Esophagus (tissue), 2 donors: ENCODE measurements around the gene GNAT1. TPM values are rescaled to one million over a fixed set of nuclear protein-coding genes. Genes with fewer than 3 reads are reported as not detected.

Experiments
- H3K27ac ChIP-seq, 2 donors: one replicate each; pipeline ENCODE4 v1.5.1; 2013; ENCODE audit warnings: low read depth in 2 of 2, mild to moderate bottlenecking in 2 of 2, inconsistent platforms in 1 of 2, low read length in 1 of 2, moderate library complexity in 1 of 2
- H3K27me3 ChIP-seq, 2 donors: one replicate each; pipeline ENCODE4 v1.6.1; 2013; ENCODE audit warnings: low read length in 2 of 2, control low read depth in 1 of 2, mild to moderate bottlenecking in 1 of 2; ENCODE audit not compliant: insufficient read depth in 2 of 2, control insufficient read depth in 1 of 2
- H3K36me3 ChIP-seq, 2 donors: one replicate each; pipeline ENCODE4 v1.6.1; 2013; ENCODE audit warnings: low read length in 1 of 2; ENCODE audit not compliant: control insufficient read depth in 2 of 2, insufficient read depth in 2 of 2
- H3K4me1 ChIP-seq, 2 donors: one replicate each; pipeline ENCODE4 v1.6.1; 2013; ENCODE audit warnings: low read length in 1 of 2; ENCODE audit not compliant: control insufficient read depth in 2 of 2, insufficient read depth in 2 of 2
- H3K4me3 ChIP-seq, 2 donors: one replicate each; pipeline ENCODE4 v1.5.1; 2013; ENCODE audit warnings: low read length in 2 of 2, mild to moderate bottlenecking in 2 of 2, low read depth in 1 of 2, moderate library complexity in 1 of 2
- H3K9me3 ChIP-seq, 2 donors: one replicate each; pipeline ENCODE4 v1.6.1; 2013; ENCODE audit warnings: mild to moderate bottlenecking in 2 of 2, low read depth in 1 of 2, low read length in 1 of 2, moderate library complexity in 1 of 2; ENCODE audit not compliant: control insufficient read depth in 2 of 2, insufficient read depth in 1 of 2
- WGBS, 2 donors: extraction: QIAGEN DNeasy Blood & Tissue Kit; methylation state at CpG; one replicate each; pipeline ENCODE4 v1.1.7; 2013; 5-methylcytosine and 5-hydroxymethylcytosine counted together
- polyA plus RNA-seq, 2 donors: library from polyadenylated mRNA; stranded (reverse); fragments of 200-250 nt; gene quantifications; one replicate each; pipeline ENCODE4 v1.2.3, GENCODE V29; 2013
- donor health status: healthy with polysubstance abuse.
- donor health status: Bipolar disorder and iron deficiency.

The GNAT1 gene
- polyA plus RNA-seq, 2 donors, result 0.02 to 0.07 TPM

DNA sequence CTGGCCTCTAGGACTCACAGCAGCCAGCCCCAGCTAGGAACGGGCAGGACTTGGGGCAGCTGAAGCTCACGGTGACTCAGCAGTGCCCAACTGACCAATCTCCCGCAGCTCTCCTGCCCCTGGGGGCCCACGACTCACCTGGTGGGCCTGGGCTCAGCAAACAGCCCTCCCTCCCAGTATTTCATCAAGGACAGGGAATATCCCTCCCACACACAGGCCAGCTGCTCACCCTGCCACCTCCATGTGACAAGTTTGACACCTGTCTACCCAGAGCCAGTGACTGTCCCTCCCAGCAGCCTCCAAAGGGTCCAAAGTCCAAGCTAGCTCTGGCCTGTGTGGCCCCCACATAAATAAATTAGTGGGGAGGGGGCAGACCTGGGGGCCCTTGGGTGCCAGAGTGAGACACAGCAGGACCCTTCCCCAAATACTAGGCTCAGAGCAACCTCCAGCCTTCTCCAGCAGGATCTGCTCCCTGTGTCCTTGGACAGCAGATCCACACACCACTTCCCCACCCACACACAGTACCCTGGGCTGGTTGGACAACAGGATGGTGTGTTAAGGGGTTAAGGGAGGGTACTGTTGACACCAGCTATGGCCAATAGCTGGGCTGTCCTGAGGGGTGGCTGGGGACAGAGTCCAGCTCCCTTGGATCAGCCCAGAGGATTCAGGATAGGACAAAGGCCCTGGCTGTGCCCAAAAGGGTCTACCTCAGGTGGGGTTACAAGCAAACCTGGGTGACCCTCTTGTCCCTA, 4.3 kb downstream of the GNAT1 start:
- Histone ChIP-seq H3K4me3 (no peak overlapping the region), H3K27ac (no peak overlapping the region), H3K36me3 (no peaks in the 10 kb centered on the region), H3K27me3 (peaks cover 0 to 3% of the 10 kb centered on the region in 2 donors), H3K9me3 (no peaks in the 10 kb centered on the region), H3K4me1 (peaks cover 8% of the 10 kb centered on the region in 2 donors)
- 55 to 68% methylated on average over 4 of the region's 4 CpGs for WGBS, 2 donors

DNA sequence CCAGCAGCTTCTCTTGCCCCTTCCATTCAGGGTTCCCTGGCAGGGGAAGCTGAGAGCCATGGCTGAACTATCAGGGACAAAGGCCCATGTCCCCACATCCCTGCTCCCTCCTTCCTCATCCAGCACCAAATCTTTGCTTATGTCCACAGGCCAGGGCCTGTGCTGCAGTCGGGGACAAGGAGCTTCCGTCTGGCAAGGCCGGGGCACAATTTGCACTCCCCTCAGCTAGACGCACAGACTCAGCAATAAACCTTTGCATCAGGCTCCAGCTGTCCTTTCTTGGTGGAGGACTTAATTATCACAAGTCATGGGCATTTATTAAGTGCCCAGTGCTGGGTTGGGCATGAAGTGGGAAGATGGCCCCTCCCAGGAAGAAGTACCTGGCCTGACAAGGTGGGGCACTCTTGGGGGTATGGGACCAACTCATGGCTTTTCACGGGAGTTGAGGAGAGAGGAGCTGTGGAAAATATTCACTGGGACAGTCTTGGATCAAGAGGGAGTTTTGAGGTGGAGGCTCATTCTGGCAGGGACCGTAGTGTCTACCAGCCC, 4.9 kb downstream of the GNAT1 start:
- Histone ChIP-seq H3K4me3 (no peak overlapping the region), H3K27me3 (peaks cover 0 to 3% of the 10 kb centered on the region in 2 donors), H3K27ac (no peak overlapping the region), H3K4me1 (peaks cover 8% of the 10 kb centered on the region in 2 donors), H3K36me3 (no peaks in the 10 kb centered on the region), H3K9me3 (no peaks in the 10 kb centered on the region)
- WGBS, 2 donors, result 74 to 79% methylated on average over 6 of the region's 6 CpGs

DNA sequence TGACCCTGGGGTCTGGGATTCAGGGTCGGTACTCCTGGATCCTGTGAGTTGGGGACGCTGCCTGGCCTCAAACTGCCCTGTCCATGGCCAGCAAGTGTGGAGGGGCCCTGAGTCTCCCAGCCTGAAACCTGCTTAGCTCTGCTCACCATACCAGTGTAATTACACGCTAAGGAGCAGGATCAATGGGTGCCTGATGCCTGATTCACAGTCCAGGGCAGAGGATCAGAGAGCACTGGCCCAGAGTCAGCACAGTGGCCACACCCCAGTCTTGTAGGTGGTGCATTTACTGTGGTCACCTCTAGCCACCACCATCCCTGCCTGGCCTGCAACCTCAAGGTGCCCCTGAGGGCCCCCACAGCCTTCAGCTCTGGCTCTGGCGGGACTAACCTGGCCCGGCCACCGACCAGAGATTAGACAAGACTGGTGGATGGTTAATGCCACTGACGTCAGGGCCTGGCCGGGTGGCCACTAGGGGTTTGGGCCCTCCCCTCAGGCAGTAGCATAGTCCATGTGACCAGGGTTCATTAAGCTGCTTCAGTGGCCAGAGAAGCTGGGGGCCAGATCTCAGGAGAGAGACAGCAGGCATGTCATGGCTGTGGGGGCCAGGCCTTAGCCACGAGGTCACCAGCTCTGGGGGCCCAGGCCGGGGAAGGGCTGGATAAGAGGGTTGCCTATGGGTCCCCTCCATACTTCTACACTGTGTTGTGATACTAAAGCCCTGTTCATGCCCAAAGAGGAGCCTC, 10.3 kb downstream of the GNAT1 start:
- Histone ChIP-seq H3K27ac (no peak overlapping the region), H3K9me3 (no peaks in the 10 kb centered on the region), H3K4me3 (no peak overlapping the region), H3K4me1 (peaks cover 8 to 9% of the 10 kb centered on the region in 2 donors), H3K27me3 (peaks cover 0 to 28% of the 10 kb centered on the region in 2 donors), H3K36me3 (no peaks in the 10 kb centered on the region)
- WGBS, 2 donors, result 71 to 85% methylated on average over 10 of the region's 10 CpGs

DNA sequence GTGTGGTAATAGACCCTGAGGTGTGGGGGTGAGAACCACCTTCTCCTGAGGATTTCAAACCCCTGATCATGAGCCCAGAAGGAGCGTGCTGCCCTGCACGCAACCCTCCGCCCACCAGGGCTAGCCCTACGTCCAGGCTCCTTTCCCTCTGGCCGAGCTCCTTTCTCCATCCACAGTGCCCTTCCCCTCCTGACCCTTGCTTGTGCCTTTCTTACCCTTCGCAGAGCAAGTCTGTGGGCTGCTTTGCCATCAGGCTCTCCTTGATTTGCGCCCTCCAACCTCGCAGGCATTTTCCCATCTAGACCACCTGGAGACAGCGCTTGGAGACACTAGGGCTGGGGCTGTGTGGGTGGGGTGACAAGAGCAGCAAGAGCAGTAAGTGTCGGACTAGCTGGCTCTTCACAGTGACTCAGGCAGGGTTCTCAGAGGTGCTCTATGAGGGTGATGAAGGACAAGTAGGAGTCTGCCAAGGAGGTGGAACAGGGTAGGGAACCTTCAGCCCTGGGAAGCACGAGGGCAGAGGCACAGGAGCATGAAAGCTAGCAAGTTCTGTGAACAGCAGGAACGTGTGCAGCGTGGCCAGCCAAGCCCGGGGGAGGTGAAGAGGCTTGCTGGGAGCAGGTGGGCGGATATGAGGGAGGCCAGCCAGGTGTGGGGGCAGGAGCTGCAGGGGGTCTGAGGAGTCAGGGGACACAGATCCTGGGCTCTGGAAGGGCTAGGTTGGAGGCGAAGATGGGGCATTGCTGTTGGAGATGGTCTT, 11.1 kb downstream of the GNAT1 start:
- 79 to 84% methylated on average over 16 of the region's 16 CpGs for WGBS, 2 donors

DNA sequence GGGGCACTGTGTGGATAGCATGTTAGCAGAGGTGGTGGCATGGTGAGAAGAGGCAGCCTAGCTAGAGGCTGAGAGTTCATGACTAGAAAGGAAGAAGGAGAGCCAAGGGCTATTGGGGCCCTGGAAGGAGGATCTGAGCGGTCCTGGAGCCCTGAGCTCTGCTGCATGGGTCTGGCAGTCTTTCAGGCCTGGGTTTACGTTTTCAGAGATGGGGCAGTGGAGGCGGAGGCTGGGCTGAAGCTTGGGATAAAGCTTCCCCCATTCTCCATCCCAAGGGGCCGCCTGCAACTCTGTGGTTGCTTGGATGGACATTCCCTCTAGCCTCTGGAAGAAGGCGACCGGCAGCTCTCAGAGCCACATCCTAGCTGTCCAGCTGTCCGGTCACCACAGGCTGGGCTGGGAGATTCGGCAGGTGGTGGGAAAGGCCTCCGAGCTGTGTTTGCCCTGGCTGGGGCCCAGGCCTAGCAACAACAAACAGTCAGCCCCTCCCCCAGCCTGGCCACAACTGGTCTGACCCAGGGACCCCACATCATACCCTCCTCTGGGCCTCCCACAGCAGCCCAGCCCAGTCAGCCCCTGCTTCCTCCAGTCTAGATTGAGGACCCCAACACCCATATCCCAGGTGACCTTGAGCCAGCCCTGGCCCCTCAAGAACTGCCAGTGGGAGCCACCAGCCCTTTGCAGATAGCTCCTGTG, 11.9 kb downstream of the GNAT1 start:
- H3K36me3 ChIP-seq, result no peaks in the 10 kb centered on the region
- H3K4me1 ChIP-seq, result peaks cover 8 to 9% of the 10 kb centered on the region in 2 donors
- H3K27me3 ChIP-seq, result peaks cover 0 to 28% of the 10 kb centered on the region in 2 donors
- WGBS, 2 donors, result 67 to 77% methylated on average over 9 of the region's 9 CpGs
- no peak overlapping the region for H3K27ac ChIP-seq
- no peak overlapping the region for H3K4me3 ChIP-seq
- no peaks in the 10 kb centered on the region for H3K9me3 ChIP-seq

More for the DNA sequence above, 11.1 kb downstream of the GNAT1 start:
- H3K27ac ChIP-seq, result no peak overlapping the region
- H3K27me3 ChIP-seq, result peaks cover 0 to 28% of the 10 kb centered on the region in 2 donors
- peaks cover 8 to 9% of the 10 kb centered on the region in 2 donors for H3K4me1 ChIP-seq
- no peaks in the 10 kb centered on the region for H3K36me3 ChIP-seq
- no peak overlapping the region for H3K4me3 ChIP-seq
- no peaks in the 10 kb centered on the region for H3K9me3 ChIP-seq

DNA sequence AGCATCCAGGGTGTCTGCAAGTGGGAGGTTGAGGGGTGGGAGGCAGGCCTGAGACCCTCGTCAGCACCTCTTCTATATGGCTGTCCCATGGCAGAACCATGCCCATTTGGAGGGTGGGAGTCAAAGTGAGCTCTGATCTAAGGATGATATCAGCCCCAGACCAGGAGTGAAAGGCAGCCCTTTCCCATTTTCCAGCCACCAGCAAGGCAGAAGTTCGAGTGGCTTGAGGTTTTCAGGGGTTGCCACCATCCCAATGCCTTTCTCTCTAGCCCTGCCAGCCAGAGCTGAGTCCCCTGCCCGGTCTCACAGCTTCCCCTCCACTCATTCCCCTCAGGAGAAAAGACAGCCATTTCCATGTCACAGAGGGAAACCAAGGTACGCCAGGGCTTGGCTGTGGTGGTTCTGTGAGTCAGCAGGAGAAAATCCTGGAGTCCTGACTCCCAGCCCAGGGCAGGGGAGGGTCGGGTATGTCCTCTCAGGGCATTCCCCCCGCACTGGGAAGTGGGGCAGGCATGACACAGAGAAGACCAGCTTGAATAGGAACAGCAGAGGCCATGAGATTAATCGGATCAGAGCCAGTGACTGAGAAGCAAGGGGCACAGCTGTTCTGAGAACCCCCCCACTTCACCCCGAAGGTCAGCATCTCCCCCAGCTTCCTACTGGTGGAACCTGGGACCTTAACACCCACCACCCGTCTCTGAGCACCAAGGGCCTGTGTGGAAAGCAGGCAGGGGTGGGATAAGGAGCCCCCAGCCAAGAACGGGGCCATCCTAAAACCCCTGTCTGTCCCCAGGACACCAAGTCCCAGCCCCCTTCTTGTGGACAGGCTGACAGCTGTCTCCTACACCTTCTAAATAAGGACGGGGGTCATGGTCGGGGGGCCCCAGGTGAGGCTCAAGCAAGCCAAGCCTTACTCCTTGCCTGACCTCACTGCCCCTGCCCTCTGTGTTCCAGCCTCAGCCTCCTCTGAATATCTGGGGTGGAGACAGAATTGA, 12.7 kb downstream of the GNAT1 start:
- peaks cover 0 to 28% of the 10 kb centered on the region in 2 donors for H3K27me3 ChIP-seq
- no peaks in the 10 kb centered on the region for H3K36me3 ChIP-seq
- H3K9me3 ChIP-seq, result no peaks in the 10 kb centered on the region
- 58 to 63% methylated on average over 12 of the region's 12 CpGs for WGBS, 2 donors
- no peak overlapping the region for H3K27ac ChIP-seq
- no peak overlapping the region for H3K4me3 ChIP-seq
- H3K4me1 ChIP-seq, result peaks cover 8 to 9% of the 10 kb centered on the region in 2 donors

DNA sequence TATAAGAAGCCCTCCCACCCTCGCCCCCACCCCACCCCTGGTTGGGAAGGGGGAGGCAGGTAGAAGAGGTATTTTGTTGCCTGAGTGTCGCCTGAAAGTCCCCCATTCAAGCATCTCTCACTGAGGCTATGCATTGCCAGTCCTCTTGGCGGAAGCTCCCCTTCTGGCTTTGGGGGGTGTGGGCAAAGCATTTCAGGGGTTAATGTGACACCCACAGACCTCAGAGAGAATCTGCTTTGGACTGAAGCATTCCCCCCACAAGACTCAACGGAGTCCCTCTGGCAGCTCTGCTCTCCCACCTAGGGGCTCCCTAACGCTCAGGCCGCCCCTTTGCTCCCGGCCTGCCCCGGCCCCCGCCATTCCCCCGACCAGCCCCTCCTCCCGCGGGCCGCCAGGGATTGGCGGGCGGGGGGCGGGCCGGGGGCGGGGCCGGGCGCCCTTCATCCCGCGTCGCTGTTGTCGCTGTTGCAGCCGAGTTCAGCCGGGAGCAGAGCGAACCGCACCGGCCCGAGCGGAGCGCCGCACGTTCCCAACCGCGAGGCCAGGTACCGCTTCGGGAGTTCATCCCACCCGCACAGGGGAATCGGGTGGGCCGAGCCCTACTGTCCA, 13.5 kb downstream of the GNAT1 start, which contains the start of gene SLC38A3:
Gene SLC38A3 (plus strand): TSS at position 468 of the 609 bp plus-strand sequence. CDS start 8,929 bp downstream, outside the sequence.
- Histone ChIP-seq H3K27ac (no peak within 1 kb of the TSS), H3K36me3 (no peaks in the 10 kb centered on the region), H3K9me3 (no peaks in the 10 kb centered on the region), H3K4me3 (peak within 1 kb of the TSS; percentile 21 to 30), H3K27me3 (peaks cover 0 to 28% of the 10 kb centered on the region in 2 donors), H3K4me1 (peaks cover 8 to 9% of the 10 kb centered on the region in 2 donors)
- 2 to 3% methylated on average over 41 of the region's 41 CpGs for WGBS, 2 donors
